Right cardiac atrium (tissue), 5 donors: ENCODE results near the gene DMWD. TPM values are rescaled to one million over a fixed set of nuclear protein-coding genes. Genes with fewer than 3 reads are reported as not detected.

Source experiments
- ATAC-seq, 2 donors: fragments of 200-7000 bp; cut with Tn5 transposase; one replicate each; pipeline versions ENCODE4 v1.8.0 to v1.9.1; 2020; ENCODE audit warnings: moderate library complexity in 2 of 2, mild to moderate bottlenecking in 1 of 2
- DNase-seq, 3 donors: peaks; one replicate each; pipeline ENCODE4 v3.0.0-alpha.2; 2020
- H3K27ac ChIP-seq: one replicate; pipeline ENCODE4 v1.5.1; 2013; ENCODE audit warnings: mild to moderate bottlenecking, low read length, control low read depth, moderate library complexity
- H3K27me3 ChIP-seq: one replicate; pipeline ENCODE4 v1.6.1; 2013; ENCODE audit not compliant: control insufficient read depth, insufficient read depth
- H3K4me1 ChIP-seq: one replicate; pipeline ENCODE4 v1.6.1; 2013; ENCODE audit warnings: low read length; ENCODE audit not compliant: control insufficient read depth, insufficient read depth
- H3K4me3 ChIP-seq: one replicate; pipeline ENCODE4 v1.5.1; 2013; ENCODE audit warnings: low read length, control low read depth
- H3K9me3 ChIP-seq: one replicate; pipeline ENCODE4 v1.6.1; 2013; ENCODE audit warnings: low read length; ENCODE audit not compliant: control insufficient read depth
- WGBS: extraction: QIAGEN DNeasy Blood & Tissue Kit; methylation state at CpG from one replicate; pipeline ENCODE4 v1.1.7; 2013; 5-methylcytosine and 5-hydroxymethylcytosine counted together
- intact Hi-C, 4 donors: fragments of 100-400 bp; cut with DNase I; formaldehyde crosslinking; loops; one replicate each; pipeline versions ENCODE4 v1.11.0 to v1.14.0; 2022 to 2023
- polyA plus RNA-seq: library from polyadenylated mRNA; stranded (reverse); fragments of 200-250 nt; gene quantifications from one replicate; pipeline ENCODE4 v1.2.3, GENCODE V29; 2013
- total RNA-seq, 4 donors: library from RNA; stranded (reverse); fragmentation: NEBNext Ultra II Directional; extraction: Animal tissue kit (Norgen Biotek cat#: 25700); gene quantifications; one replicate each; pipeline ENCODE4 v1.2.1, GENCODE V29; 2021
- donor health status: healthy with polysubstance abuse.
- donor health status: DM: no; HTN: yes; CAD: no.
- donor health status: DM: no; HTN: no; CAD: no.
- donor health status: DM: no; HTN: yes; CAD: no; lungs with severe emphysema.
- donor health status: DM: yes; HTN: yes; CAD: no.

Gene DMWD
- total and polyA plus RNA-seq, 5 donors = 50.2 to 87.1 (median 72.2) TPM

- Histone ChIP-seq H3K27ac (no peak overlapping the region), H3K9me3 (no peaks in the 10 kb centered on the region), H3K27me3 (no peaks in the 10 kb centered on the region), H3K4me1 (no peaks in the 10 kb centered on the region), H3K4me3 (no peak overlapping the region)
- 91% methylated on average over 26 of the region's 26 CpGs for WGBS
- no peak for DNase-seq
- ATAC-seq = no peak
- intact Hi-C loops = no loop called here
Observed at GRCh38 chr19:45824531-45825262, 32.1 kb upstream of the DMWD start.

- H3K4me3 ChIP-seq = no peak overlapping the region
- ATAC-seq (no peak), DNase-seq (no peak)
- no peaks in the 10 kb centered on the region for H3K4me1 ChIP-seq
- no peaks in the 10 kb centered on the region for H3K27me3 ChIP-seq
- no peak overlapping the region for H3K27ac ChIP-seq
- intact Hi-C loops = no loop called here
- H3K9me3 ChIP-seq = no peaks in the 10 kb centered on the region
- WGBS = 63% methylated on average over 12 of the region's 12 CpGs
Observed at GRCh38 chr19:45824041-45824471, 31.4 kb upstream of the DMWD start.

- Histone ChIP-seq H3K4me1 (no peaks in the 10 kb centered on the region), H3K27me3 (no peaks in the 10 kb centered on the region), H3K9me3 (no peaks in the 10 kb centered on the region), H3K4me3 (no peak overlapping the region), H3K27ac (no peak overlapping the region)
- no peak for DNase-seq
- no peak for ATAC-seq
- 94% methylated on average over 12 of the region's 12 CpGs for WGBS
- intact Hi-C loops = no loop called here
Observed at GRCh38 chr19:45823182-45823581, 30.5 kb upstream of the DMWD start.

- Histone ChIP-seq H3K4me1 (no peaks in the 10 kb centered on the region), H3K4me3 (no peak overlapping the region), H3K9me3 (no peaks in the 10 kb centered on the region), H3K27ac (no peak overlapping the region), H3K27me3 (no peaks in the 10 kb centered on the region)
- no peak for DNase-seq
- 94% methylated on average over 5 of the region's 5 CpGs for WGBS
- ATAC-seq = no peak
- intact Hi-C loops = no loop called here
Observed at GRCh38 chr19:45822716-45823115, 30.1 kb upstream of the DMWD start.

- no peaks in the 10 kb centered on the region for H3K4me1 ChIP-seq
- H3K27ac ChIP-seq = no peak overlapping the region
- no peak overlapping the region for H3K4me3 ChIP-seq
- WGBS = 91% methylated on average over 10 of the region's 10 CpGs
- no peaks in the 10 kb centered on the region for H3K27me3 ChIP-seq
- no peaks in the 10 kb centered on the region for H3K9me3 ChIP-seq
- DNase-seq (no peak), ATAC-seq (no peak)
- intact Hi-C loops = no loop called here
Observed at GRCh38 chr19:45821570-45821969, 28.9 kb upstream of the DMWD start.

GRCh38 chr19:45821103-45821521 lies 28.5 kb upstream of the DMWD start:
- no peak for ATAC-seq
- Histone ChIP-seq H3K4me3 (no peak overlapping the region), H3K4me1 (no peaks in the 10 kb centered on the region), H3K27me3 (no peaks in the 10 kb centered on the region), H3K9me3 (no peaks in the 10 kb centered on the region), H3K27ac (no peak overlapping the region)
- no peak for DNase-seq
- WGBS = 83% methylated on average over 8 of the region's 8 CpGs
- intact Hi-C loops = no loop called here

GRCh38 chr19:45820413-45821102 lies 27.9 kb upstream of the DMWD start:
- intact Hi-C loops = no loop called here
- no peaks in the 10 kb centered on the region for H3K9me3 ChIP-seq
- H3K27me3 ChIP-seq = no peaks in the 10 kb centered on the region
- no peak overlapping the region for H3K27ac ChIP-seq
- no peak for DNase-seq
- H3K4me3 ChIP-seq = no peak overlapping the region
- ATAC-seq = no peak
- no peaks in the 10 kb centered on the region for H3K4me1 ChIP-seq
- 63% methylated on average over 20 of the region's 20 CpGs for WGBS

- Histone ChIP-seq H3K27ac (no peak overlapping the region), H3K9me3 (no peaks in the 10 kb centered on the region), H3K4me1 (no peaks in the 10 kb centered on the region), H3K4me3 (no peak overlapping the region), H3K27me3 (no peaks in the 10 kb centered on the region)
- 86% methylated on average over 6 of the region's 6 CpGs for WGBS
- ATAC-seq (no peak), DNase-seq (no peak)
- intact Hi-C loops = no loop called here
Observed at GRCh38 chr19:45819769-45820168, 27.1 kb upstream of the DMWD start.

GRCh38 chr19:45817725-45818301 lies 25.2 kb upstream of the DMWD start:
- intact Hi-C loops = no loop called here
- Histone ChIP-seq H3K27me3 (no peaks in the 10 kb centered on the region), H3K27ac (no peak overlapping the region), H3K9me3 (no peaks in the 10 kb centered on the region), H3K4me1 (no peaks in the 10 kb centered on the region), H3K4me3 (no peak overlapping the region)
- DNase-seq = peak in 1 of 3 donors; percentile 66
- 78% methylated on average over 19 of the region's 19 CpGs for WGBS
- peak; percentile 3 to 7 for ATAC-seq

GRCh38 chr19:45817010-45817724 lies 24.5 kb upstream of the DMWD start:
- 20% methylated on average over 24 of the region's 24 CpGs for WGBS

More at GRCh38 chr19:45817010-45817724, 24.5 kb upstream of the DMWD start:
- ATAC-seq (peak; percentile 84 to 86), DNase-seq (peak; percentile 93 to 97 (median 97))
- Histone ChIP-seq H3K27me3 (no peaks in the 10 kb centered on the region), H3K27ac (no peak overlapping the region), H3K4me1 (no peaks in the 10 kb centered on the region), H3K4me3 (no peak overlapping the region), H3K9me3 (no peaks in the 10 kb centered on the region)
- intact Hi-C loops = no loop called here
